Effector CD8-positive, alpha-beta T cell (primary cell): ENCODE data around the gene CNTN5.

Experiments
- DNase-seq: peaks from one replicate; lab custom pipeline; 2025; lab: John Stamatoyannopoulos, UW

CNTN5 gene

GRCh38 chr11:99925968-99926367 lies 905.2 kb downstream of the CNTN5 start:
- DNase-seq = no peak

DNA sequence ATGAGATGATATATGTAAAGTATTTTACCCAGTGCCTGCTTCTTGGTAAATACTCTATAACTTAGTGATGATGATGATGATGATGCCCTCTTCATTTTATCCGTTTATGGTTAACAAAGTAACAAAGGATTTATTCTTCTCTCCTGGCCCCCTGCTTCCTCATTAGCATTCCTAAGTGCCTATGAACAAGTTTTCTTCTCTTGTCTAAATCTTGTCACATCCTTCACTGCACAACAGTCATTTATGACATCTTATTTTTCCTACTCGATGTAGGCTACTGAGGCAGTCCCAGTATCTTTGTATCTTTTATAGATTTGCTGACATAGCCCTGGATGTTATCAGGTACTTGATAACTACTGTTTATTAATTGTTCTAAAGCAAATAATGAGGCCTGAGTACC lies 911.9 kb downstream of the CNTN5 start:
- no peak for DNase-seq

DNA sequence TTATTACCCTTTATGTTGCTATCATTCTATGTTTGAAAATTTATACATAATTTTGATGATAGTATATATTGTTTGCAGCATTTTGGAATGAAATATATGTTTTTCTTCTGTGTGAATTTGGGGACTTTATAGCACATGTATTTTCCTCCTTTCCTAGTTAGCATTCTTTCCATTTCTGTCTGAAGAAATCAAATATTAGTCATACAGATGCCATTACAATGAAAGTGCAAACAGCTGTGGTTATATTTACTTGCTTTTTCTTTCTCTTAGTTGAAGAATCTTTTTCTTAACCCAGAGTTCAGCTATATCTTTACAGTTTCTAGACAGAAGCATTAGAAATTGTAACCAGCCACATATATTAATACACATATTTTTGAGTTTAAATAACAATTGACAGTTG lies 913.3 kb downstream of the CNTN5 start:
- DNase-seq = no peak

DNA sequence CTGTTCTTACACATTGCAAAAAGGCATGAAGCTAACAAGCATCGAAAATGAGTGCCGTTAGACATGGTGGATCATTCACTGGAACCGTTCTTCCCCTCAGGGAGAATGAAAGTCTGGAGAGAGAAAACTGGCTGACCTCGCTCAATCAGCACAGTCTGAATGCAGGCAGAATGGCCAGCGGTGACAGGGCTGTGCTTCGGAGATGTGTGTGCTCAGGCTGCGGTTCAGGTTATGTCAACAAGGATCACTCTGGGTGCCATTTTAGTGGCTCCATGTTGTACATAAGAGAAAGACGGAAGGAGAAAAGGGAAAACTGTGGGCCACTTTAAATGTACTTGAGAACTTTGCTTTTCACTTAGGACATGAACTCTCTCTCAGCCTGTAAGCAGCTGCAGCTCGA lies 916.6 kb downstream of the CNTN5 start:
- no peak for DNase-seq

DNA sequence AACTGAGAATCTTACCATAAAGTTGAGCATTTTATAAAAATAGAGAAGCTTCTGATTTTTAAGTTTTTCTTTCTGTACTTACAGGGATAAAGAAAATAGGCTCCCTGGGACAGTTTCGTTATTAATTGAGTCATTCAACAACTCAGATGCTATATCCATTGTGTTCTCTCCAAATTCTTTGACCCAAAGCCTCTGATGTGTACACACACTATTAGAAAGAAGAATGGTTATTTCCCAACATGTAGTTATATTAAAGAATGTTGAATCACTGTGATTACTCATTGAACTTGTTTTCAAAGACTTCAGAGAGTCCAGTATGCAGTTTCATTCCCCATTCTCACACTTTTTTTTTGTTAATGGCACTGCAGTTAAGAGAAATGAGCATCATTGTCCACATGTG lies 932.1 kb downstream of the CNTN5 start:
- DNase-seq = no peak

- no peak for DNase-seq
Observed at GRCh38 chr11:99960536-99960935, 939.8 kb downstream of the CNTN5 start.

- DNase-seq = no peak
Observed at GRCh38 chr11:99968336-99968735, 947.6 kb downstream of the CNTN5 start.

GRCh38 chr11:99973993-99974392 lies 953.2 kb downstream of the CNTN5 start:
- no peak for DNase-seq

DNA sequence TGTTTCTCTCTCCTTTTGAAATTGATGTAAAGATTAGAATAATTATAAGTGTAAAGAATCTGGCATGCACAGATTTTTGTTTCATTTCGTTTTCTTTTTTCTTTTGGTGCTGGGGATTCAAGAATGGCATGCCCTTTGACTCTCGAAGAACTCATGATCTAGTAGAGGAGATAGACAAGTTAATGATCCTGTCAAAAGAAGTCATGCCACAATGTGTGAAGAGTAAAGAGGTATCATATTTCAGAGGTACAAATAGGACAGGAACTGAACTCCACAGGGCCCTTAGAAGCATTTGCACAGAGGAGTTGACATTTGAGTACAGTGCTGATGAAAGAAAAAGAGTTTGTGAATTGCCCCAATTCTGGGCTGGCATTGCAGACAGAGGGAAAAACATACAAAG lies 958.3 kb downstream of the CNTN5 start:
- no peak for DNase-seq

GRCh38 chr11:99987821-99988470 lies 967.2 kb downstream of the CNTN5 start:
- no peak for DNase-seq

DNA sequence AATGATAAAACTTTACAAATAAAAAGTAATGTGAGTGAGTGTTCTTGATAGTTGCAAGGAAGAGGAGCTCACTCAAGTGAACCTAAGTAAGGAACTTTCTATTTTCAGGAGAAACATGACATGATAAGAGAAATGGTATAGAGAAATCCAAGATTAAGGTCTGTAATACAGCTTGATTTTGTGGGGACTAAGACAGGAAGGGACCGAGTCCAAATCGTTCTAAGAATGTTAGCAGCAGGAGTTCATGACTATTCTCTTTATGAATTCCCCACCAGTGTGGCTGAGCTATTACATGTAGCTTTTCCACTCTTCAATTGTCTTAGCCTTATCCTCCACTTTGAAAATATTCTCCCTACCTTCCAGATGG lies 967.7 kb downstream of the CNTN5 start:
- DNase-seq = no peak

- DNase-seq = no peak
Observed at GRCh38 chr11:100003985-100004384, 983.2 kb downstream of the CNTN5 start.

DNA sequence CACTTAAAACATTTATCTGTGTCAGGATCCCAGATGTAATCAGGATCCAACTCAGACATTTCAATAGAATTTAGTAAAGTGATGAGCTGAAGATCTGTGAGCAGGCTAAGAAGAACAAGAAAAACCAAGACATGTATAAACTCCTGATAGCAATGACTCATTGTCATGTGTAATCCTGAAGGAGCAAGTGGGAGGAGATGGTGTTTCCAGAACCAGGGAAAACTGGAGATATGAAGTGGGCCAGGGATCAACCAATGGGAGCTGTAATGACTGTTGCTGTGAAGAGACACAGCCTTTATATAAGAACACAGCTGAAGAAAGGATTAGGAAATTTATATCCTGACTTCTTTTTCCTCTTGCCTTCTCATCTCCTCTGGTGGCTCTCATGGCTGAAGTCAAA lies 983.8 kb downstream of the CNTN5 start:
- DNase-seq = no peak

- no peak for DNase-seq
Observed at GRCh38 chr11:100008417-100008816, 987.7 kb downstream of the CNTN5 start.

GRCh38 chr11:100009728-100010127 lies 989.0 kb downstream of the CNTN5 start:
- no peak for DNase-seq

DNA sequence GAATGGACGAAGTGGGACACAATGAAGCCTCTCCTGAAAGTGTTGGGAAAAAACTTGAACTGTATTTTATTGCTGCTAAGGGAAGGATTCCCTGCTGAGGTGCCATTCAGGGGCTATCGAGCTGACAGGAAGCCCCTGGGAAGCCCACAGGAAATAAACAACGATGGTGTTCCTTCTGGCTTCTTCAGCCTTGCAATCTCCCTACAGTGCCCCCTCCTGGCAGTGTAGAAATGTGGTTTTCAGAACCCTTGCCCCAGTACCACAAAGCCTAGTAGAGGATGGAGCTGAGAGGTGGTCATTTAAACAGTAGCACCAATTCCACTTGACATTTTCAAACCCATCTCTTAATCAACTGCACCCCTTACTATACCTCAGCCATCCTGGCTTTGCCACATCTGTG lies 989.6 kb downstream of the CNTN5 start:
- DNase-seq = no peak

DNA sequence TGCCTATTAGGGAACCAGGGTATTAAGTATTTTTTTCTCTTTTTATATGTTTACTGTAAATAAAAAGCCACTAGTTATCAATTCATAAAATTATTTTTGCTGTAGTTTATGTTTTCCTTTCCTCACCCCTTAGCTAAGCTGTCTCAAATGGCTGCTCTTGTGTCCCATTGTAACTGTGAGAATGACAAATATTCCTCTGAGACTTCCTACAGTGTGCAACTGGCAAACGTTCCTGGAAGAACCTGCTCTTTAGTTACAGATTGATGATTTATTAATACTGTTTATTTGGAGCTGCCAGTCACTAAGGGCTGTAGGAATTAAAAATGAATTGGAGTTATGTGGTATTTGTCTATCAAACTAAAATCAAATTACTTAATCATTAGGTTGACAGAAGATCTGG lies 990.9 kb downstream of the CNTN5 start:
- DNase-seq = no peak

- DNase-seq = no peak
Observed at GRCh38 chr11:100013011-100013410, 992.3 kb downstream of the CNTN5 start.

GRCh38 chr11:100031973-100032372 lies 1011.2 kb downstream of the CNTN5 start:
- no peak for DNase-seq

- no peak for DNase-seq
Observed at GRCh38 chr11:100061006-100061405, 1040.3 kb downstream of the CNTN5 start.

DNA sequence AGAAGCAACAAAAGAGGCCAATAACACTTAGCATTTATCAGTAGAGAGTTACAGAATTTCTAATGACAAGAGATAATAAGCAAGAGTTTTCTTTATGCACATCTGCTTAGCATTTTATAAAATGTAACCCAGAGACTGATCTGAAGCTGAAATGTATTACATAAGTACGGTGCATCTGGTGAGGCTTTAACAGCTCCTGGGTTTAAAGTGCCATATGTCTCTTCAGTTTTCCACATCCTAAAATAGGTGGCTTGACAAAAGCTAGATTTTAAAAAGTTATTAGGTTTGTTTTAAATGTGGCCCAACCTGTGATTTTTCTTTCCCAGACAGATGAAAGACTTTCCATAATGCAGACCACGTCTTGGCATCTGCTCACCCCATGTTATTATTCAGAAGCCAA lies 1045.7 kb downstream of the CNTN5 start:
- no peak for DNase-seq

- no peak for DNase-seq
Observed at GRCh38 chr11:100068116-100068515, 1047.4 kb downstream of the CNTN5 start.

DNA sequence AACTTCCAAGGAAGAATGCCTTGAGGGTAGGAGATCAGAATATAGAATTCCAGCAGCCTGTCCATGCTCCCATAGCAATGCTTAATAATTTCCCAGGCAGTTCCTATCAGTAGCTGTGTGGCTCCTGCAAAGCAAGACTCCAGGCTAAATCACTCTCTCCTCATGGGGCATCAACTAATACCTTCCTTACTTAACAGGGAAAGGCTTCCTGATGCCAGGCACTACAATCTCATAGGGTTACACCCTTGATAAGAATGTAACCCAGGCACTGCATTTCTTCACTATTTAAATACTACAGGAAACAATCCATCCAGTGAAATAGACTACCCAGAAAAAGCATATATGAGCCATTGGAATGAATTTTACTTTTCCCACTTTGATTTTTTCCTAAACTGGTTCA lies 1051.4 kb downstream of the CNTN5 start:
- DNase-seq = no peak

- no peak for DNase-seq
Observed at GRCh38 chr11:100080381-100080780, 1059.6 kb downstream of the CNTN5 start.

GRCh38 chr11:100080821-100081220 lies 1060.1 kb downstream of the CNTN5 start:
- DNase-seq = no peak
